AG10803 (cell line): ENCODE measurements around the gene REXO4.

Experiments used
- DNase-seq: peaks from one replicate; pipeline ENCODE4 v3.0.0; 2010; ENCODE audit warnings: low read depth
- H3K4me3 ChIP-seq: 2 replicates; pipeline ENCODE4 v1.5.1; 2011; ENCODE audit warnings: mild to moderate bottlenecking, low read length, control low read depth
- CTCF ChIP-seq: conservative IDR thresholded peaks from 2 replicates; pipeline ENCODE4 v1.5.1; 2011; ENCODE audit warnings: mild to moderate bottlenecking, low read length, control low read depth, inconsistent platforms

The REXO4 gene

GRCh38 chr9:133428617-133429101 is 10.8 kb upstream of the REXO4 start:
- TF ChIP-seq CTCF = no peak
- H3K4me3 ChIP-seq = no peak overlapping the region
- no peak for DNase-seq

- TF ChIP-seq CTCF = no peak
- H3K4me3 ChIP-seq = no peak overlapping the region
Measured at GRCh38 chr9:133427658-133428348, 10.0 kb upstream of the REXO4 start.

GRCh38 chr9:133426011-133426410 is 8.2 kb upstream of the REXO4 start:
- no peak for TF ChIP-seq CTCF
- DNase-seq = no peak

More at GRCh38 chr9:133427658-133428348, 10.0 kb upstream of the REXO4 start:
- DNase-seq = no peak

GRCh38 chr9:133425049-133425632 is 7.3 kb upstream of the REXO4 start:
- no peak for TF ChIP-seq CTCF
- no peak for DNase-seq
- no peak overlapping the region for H3K4me3 ChIP-seq

More at GRCh38 chr9:133426011-133426410, 8.2 kb upstream of the REXO4 start:
- H3K4me3 ChIP-seq = no peak overlapping the region

- no peak for TF ChIP-seq CTCF
- DNase-seq = no peak
- no peak overlapping the region for H3K4me3 ChIP-seq
Measured at GRCh38 chr9:133424187-133424586, 6.4 kb upstream of the REXO4 start.

- H3K4me3 ChIP-seq = no peak overlapping the region
- DNase-seq = no peak
- TF ChIP-seq CTCF = no peak
Measured at GRCh38 chr9:133423216-133423615, 5.4 kb upstream of the REXO4 start.
